Measurements from ENCODE around the gene ADCY4.
"Not testable (repeated sequence)": the region's sequence is repeated elsewhere in the genome, so short reads cannot be mapped to it uniquely, and the experiment has no call there.

The ADCY4 gene

DNA sequence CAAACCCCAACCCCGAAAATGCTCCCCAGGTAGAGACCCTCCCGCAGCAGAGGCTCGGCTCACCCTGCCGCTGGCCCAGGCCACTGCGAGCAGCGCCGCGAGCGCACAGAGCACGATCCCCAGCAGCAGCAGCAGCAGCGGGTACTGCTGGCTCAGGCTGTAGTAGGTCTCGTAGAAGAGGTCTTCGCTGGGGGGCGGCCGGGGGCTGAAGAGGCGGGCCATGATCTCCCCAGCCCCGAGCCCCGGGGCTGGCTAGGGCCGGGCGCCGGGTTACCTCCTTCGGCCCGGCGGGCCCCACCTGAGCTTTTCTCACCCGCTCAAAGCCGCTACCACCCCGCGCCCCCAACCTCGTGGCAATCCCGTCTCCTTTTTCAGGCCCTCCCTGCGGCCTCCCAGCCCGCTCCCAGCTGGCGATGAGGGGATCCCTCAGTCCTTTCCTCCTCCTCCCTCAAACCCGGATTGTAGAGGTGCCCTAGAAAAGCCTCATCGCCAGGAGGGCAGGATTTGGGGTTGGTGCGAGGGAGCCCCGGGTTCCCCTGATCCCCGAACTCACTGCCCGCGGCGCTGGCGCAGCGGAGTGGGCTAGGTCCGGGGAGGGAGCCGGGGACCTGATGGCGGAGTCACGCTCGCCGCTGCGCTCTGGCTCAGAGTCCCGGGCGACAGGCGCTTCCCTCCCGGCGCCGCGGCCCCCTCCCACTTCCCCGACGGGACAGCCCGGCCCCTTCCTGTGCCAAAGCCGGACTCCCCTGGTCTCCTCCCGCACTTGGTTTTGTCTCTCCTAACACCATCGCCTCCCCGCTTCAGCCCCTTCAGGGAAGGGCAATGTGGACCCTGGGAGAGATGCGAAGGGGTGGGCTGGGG is at the start of gene ADCY4:
Gene ADCY4 (minus strand): TSS at position 641 of the 861 bp plus-strand sequence. CDS start 419 bp downstream, at position 222.
- no peak for DNase-seq

DNA sequence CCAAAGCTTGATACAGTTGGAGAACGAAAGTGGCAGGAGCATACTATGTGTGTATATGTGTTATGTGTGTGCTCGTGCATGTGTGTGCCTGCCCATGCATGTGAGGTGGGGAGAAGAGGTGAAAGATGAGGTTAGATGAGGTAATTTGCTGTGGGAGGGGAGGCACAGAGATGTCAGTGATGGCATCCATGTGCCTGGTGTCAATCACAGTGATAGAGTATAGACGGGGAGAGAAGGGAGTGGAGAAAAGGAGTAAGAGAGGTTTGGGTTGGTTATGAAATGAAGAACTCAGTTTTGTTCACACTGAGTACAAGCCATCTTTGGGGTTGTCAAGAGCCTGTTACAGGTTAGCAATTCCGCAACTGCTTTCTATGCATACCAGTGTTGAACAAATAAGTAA is 49.3 kb upstream of the ADCY4 start:
- DNase-seq: no peak

DNA sequence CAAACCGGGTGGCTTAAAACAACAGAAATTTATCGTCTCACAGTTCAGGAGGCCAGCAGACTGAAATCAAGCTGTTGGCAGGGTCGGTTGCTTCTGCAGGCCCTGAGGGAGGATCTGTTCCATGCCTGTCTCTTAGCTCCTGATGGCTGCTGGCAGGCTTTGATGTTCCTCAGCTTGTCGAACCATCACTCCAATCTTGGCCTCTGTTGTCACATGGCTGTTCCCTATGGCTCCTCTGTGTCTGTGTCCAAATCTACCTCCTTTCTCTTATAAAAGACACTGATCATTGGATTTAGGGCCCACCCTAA is 47.1 kb upstream of the ADCY4 start:
- peak; percentile 67 for DNase-seq

- DNase-seq: peak; percentile 97
Measured at GRCh38 chr14:24381363-24382063, 46.6 kb upstream of the ADCY4 start.

- DNase-seq: no peak
Measured at GRCh38 chr14:24379907-24380730, 45.2 kb upstream of the ADCY4 start.

DNA sequence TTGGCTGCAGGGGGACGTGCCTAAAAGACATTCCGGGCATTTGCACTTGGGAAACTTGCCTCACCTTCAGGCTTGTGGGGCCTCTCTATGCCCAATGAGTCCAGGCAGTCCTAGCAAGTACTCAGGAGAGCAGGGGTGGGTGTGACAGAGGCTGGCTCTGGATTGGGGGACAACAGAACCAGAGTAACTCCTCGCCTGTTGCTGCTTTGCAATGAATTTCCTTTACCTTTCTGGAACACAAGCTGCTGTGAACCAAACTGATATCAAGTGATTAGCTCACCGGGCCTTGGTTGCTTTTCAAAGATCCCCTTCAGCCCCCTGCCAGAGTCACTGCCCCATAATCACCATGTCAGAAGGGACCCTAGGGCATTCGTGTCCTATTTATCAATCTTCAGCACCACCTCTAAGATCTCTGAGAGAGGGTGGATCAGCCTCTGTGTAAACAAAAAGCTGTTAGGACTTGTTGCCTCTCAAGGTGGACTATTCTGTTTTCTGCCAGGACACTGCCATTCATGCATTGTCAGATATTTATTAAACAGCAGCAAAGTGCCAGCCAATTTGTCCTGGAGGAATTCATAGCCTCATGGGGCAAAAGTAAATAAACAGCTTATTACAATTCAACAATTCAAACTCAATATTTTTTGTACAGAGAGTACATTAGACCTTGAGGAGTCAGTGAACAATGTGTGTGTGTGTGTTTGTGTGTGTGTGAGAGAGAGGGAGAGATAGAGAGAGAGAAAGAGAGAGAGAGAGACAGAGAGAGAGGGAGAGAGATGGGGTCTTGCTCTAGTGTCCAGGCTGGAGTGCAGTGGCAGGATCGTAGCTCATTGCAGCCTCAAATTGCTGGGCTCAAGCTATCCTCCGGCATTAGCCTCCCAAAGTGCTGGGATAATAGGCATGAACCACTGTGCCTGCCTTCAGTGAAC is 44.4 kb upstream of the ADCY4 start:
- DNase-seq: no peak

DNA sequence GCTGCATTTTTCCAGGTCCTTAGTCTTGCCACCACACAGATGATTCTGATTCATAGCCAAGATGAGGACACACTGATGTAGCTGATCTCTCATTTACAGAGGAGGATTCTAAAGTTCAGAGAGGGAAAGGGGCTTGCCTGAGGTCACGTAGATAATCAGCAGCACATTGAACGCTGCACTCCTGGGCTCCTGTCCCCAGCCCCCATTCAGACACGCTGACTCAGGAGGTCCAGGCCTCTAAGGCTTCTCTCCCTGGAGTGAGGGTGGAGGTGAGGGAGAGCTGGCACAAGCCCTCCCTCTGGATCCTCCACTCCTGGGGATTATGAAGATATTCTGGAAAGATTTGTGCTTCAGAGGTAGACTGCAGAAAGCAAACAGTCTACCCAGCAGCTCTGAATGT is 43.5 kb upstream of the ADCY4 start:
- no peak for DNase-seq

- no peak for DNase-seq
Measured at GRCh38 chr14:24377657-24378056, 42.8 kb upstream of the ADCY4 start.

GRCh38 chr14:24377126-24377525 is 42.3 kb upstream of the ADCY4 start:
- DNase-seq: no peak

DNA sequence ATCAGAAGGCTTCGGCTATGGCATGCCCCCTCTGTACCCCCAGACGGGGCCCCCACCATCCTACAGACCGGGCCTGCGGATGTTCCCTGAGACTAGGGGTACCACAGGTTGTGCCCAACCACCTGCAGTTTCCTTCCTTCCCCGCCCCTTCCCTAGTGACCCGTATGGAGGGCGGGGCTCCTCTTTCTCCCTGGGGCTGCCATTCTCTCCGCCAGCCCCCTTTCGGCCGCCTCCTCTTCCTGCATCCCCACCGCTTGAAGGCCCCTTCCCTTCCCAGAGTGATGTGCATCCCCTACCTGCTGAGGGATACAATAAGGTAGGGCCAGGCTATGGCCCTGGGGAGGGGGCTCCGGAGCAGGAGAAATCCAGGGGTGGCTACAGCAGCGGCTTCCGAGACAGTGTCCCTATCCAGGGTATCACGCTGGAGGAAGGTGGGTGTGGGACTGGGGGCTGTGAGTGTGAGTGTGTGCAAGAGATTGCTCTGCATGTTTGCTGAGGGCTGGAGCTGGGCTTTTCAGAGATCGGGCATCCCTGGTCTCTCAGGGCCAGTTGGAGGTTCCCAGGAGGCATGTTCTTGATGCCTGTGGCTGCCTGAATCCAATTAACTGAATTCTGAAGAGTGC is 41.7 kb upstream of the ADCY4 start:
- no peak for DNase-seq

DNA sequence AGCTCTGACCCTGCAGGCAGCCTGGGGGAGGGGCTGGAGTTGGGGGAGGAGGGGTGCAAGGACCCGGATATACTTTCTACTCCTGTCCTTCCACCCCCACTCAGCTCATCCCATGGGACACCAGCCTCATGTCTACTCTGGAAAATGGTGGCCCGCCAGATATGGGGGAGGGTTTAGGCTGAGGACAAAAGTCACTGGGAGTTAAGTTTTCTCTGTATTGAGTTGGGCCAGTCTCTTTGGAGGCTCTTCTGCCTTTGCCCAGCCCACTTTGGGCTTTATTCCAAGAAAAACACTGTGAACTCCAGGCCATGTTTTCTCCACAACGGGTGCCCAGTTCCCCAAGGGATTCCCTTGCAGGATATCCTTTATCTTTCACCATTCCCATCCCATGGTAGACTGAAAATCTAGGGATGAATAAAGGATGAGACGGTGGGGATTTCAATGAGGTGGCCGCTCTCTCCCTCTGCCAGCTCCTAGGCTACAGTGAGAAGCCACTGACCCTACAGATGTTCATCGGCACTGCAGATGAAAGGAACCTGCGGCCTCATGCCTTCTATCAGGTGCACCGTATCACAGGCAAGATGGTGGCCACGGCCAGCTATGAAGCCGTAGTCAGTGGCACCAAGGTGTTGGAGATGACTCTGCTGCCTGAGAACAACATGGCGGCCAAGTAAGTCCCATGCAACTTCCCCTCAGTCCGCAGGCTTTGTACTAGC is 38.0 kb upstream of the ADCY4 start:
- no peak for DNase-seq

GRCh38 chr14:24371605-24372004 is 36.7 kb upstream of the ADCY4 start:
- DNase-seq: not testable (repeated sequence)

DNA sequence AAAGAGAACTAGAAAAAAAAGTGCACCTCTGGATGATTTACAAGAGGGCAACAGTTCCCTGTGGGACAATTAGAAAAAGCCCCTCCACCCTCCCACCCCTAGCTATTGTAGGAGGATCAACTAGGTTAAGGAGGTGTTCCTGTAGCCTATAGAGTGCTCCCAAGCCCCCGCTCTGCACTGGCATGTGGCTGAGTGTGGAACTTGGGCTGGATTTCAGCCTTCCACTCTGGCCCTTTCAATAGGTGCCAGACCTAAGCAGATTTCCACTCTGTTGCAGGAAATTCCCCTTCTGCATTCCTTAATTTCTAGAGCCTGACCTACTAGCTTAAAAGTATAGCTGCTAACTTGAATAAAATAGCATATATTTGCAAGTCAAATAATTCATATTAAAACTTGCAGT is 35.9 kb upstream of the ADCY4 start:
- DNase-seq: no peak

GRCh38 chr14:24369907-24370687 is 35.2 kb upstream of the ADCY4 start:
- no peak for DNase-seq

DNA sequence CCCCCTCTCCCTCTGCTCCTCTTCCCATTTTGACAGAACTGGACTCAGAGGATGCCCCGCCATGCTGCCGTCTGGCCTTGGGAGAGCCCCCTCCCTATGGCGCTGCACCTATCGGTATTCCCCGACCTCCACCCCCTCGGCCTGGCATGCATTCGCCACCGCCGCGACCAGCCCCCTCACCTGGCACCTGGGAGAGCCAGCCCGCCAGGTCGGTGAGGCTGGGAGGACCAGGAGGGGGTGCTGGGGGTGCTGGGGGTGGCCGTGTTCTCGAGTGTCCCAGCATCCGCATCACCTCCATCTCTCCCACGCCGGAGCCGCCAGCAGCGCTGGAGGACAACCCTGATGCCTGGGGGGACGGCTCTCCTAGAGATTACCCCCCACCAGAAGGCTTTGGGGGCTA is 34.6 kb upstream of the ADCY4 start:
- no peak for DNase-seq

DNA sequence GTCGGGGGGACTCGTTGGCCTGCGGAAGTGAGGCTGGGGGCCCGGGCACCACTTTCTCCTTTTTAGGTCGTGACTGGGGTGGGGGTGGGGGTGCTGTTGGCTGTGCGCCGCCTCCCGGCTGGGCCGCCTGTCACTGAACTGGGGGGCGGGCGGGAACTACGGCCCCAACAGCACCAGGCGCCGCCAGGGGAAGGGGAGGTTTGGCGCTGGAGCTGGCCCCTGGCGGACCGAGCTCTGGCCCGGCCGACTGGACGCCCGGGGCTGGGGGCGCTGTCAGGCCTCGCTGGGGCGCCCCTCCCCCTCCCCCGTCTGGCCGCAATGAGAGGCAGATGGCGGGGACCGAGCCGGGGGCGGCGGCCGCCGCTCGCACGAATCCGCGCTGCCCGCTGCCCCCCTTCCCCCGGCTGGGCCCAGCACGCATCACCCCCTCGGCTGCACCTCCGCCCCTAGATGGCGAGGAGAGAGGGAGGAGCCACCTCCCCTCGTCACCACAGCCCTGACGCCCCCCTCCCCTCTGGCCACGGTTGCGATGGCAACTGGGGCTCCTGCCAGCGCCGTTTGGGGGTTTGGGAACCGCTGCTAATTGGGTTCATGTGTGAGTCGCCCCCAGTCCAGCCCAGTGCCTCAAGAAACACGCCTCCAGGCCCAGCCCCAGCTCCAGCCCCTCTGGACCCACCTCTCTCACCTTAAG is 33.8 kb upstream of the ADCY4 start:
- DNase-seq: peak; percentile 75

GRCh38 chr14:24368212-24368561 is 33.3 kb upstream of the ADCY4 start:
- no peak for DNase-seq

DNA sequence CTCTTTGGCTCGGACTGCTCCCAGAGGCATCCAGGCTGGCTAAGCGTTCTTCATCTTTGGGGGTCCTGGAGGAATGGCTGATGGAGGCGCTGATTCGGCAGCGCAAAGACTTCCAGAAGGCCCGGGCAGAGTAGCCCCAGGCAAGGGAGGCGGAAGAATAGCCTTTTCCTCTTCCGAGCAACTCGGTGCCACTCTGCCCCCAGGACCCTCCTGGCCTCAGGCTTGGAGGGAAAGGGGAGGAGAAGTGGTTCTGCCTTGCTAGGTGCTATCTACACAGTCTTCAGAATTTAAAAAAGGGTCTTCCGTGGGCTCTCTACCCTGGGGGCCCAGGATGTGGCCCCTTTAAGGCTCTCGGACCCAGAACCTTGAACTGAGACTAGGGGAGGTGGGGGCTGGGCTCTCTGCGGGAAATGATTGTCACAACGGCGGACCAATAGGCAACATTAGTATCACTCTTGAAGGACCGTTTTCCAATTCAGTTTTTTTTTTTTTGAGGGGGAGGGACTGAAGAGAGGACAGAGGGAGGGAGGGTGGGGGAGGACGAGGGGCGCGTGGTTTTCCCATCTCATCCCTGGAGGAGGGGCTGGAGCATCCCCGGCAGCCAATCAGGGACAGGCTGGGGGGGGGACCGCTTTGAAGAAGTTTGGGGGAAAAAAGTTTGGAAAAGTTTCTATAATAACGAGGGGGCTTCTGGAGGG is 32.8 kb upstream of the ADCY4 start, which contains the start of gene NFATC4:
Gene NFATC4 (plus strand): TSS at position 671 of the 698 bp plus-strand sequence. CDS start 157 bp downstream, outside the sequence.
- peak; percentile 92 for DNase-seq
